ENCODE measurements around the gene PPP6R1.

Gene PPP6R1

GRCh38 chr19:55287361-55288079, 28.7 kb upstream of the PPP6R1 start:
- no peak overlapping the region for H3K9ac ChIP-seq (ENCODE audit: insufficient read length)
- no peak for DNase-seq (ENCODE audit: low read depth, low spot score)
- TF ChIP-seq EZH2 (IDR thresholded peaks at IDR 0.05): no peak
- TF ChIP-seq POLR2AphosphoS5 (IDR thresholded peaks at IDR 0.05; ENCODE audit: borderline replicate concordance, low read depth, low read length): no peak
- no peak for TF ChIP-seq FOXP2 (optimal IDR thresholded peaks at IDR 0.05; ENCODE audit: control extremely low read depth, extremely low read length, insufficient read depth)
- H3K4me3 ChIP-seq: no peak overlapping the region
- H3K36me3 ChIP-seq (ENCODE audit: insufficient read depth, low read length): no peaks in the 10 kb centered on the region; the same call in 1 of the 2 replicates
- H3K9me3 ChIP-seq (ENCODE audit: low read depth, low read length): no peaks in the 10 kb centered on the region
- H3K27ac ChIP-seq: no peak overlapping the region

DNA sequence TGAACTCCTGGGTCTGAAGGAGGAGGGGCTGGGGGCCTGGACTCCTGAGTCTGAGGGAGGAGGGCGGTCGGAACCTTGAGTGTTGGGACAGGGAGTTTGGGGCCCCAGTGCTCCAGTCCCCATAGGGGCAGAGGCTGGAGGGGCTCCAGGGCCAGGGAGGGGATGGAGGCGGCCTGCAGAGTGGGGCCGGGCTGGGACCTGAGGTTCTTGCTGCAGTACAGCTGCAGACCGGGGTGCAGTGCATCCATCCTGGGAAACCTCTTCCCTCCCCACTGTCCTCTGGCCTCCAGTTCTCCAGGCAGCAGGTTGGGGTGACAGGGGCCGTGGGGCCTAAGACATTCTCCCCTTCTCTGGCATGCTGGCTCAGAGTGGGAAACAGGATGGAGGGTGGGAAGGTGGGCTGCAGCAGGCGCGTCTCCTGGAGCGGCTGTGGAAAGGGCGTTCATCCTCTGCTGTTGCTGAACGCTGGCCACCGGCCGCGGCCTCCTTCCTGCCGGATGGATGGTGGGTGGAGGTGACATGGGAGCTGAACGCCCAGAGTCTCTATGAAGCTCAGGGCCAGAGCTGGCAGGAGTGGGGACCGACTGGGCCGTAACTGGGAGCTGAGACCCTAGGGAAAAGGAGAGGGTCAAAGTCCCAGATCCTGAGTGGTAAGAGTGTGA, 26.5 kb upstream of the PPP6R1 start:
- no peaks in the 10 kb centered on the region for H3K36me3 ChIP-seq (ENCODE audit: insufficient read depth, low read length)
- no peak for TF ChIP-seq POLR2AphosphoS5 (IDR thresholded peaks at IDR 0.05; ENCODE audit: borderline replicate concordance, low read depth, low read length)
- no peak for TF ChIP-seq EZH2 (IDR thresholded peaks at IDR 0.05)
- no peak for TF ChIP-seq FOXP2 (optimal IDR thresholded peaks at IDR 0.05; ENCODE audit: control extremely low read depth, extremely low read length, insufficient read depth)
- no peak for DNase-seq (ENCODE audit: low read depth, low spot score)
- no peaks in the 10 kb centered on the region for H3K9me3 ChIP-seq (ENCODE audit: low read depth, low read length)
- no peak overlapping the region; the same call in 1 of the 2 replicates for H3K4me3 ChIP-seq
- no peak overlapping the region for H3K27ac ChIP-seq
- no peak overlapping the region for H3K9ac ChIP-seq (ENCODE audit: insufficient read length)

DNA sequence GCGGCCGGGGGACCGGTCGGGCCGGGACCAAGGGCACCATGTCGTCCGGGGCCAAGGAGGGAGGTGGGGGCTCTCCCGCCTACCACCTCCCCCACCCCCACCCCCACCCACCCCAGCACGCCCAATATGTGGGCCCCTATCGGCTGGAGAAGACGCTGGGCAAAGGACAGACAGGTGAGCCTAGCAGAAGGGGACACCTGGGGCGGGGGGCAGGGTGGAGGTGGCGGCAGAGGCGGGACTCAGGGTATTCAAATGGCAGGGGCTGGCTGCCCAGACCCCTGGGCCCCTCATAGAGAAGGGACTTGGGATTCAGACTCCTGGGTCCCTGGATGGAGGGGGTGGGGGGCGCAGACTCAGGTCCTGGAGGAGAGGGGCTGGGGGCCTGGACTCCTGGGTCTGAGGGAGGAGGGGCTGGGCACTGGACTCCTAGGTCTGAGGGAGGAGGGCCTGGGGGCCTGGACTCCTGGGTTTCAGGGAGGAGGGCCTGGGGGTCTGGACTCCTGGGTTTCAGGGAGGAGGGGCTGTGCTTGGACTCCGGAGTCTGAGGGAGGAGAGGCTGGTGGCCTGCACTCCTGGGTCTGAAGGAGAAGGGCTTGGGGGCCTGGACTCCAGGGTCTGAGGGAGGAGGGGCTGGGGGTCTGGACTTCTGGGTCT, 25.7 kb upstream of the PPP6R1 start:
- no peaks in the 10 kb centered on the region for H3K9me3 ChIP-seq (ENCODE audit: low read depth, low read length)
- H3K4me3 ChIP-seq: peak overlapping the region; percentile 74
- no peak for DNase-seq (ENCODE audit: low read depth, low spot score)
- TF ChIP-seq POLR2AphosphoS5 (IDR thresholded peaks at IDR 0.05; ENCODE audit: borderline replicate concordance, low read depth, low read length) (no peak), EZH2 (IDR thresholded peaks at IDR 0.05) (no peak), FOXP2 (optimal IDR thresholded peaks at IDR 0.05; ENCODE audit: control extremely low read depth, extremely low read length, insufficient read depth) (no peak)
- H3K9ac ChIP-seq (ENCODE audit: insufficient read length): peak overlapping the region; percentile 73
- H3K27ac ChIP-seq: no peak overlapping the region
- no peaks in the 10 kb centered on the region for H3K36me3 ChIP-seq (ENCODE audit: insufficient read depth, low read length)

- H3K36me3 ChIP-seq (ENCODE audit: insufficient read depth, low read length): no peaks in the 10 kb centered on the region
- TF ChIP-seq POLR2AphosphoS5 (IDR thresholded peaks at IDR 0.05; ENCODE audit: borderline replicate concordance, low read depth, low read length): no peak
- TF ChIP-seq EZH2 (IDR thresholded peaks at IDR 0.05): no peak
- no peak for TF ChIP-seq FOXP2 (optimal IDR thresholded peaks at IDR 0.05; ENCODE audit: control extremely low read depth, extremely low read length, insufficient read depth)
- H3K9ac ChIP-seq (ENCODE audit: insufficient read length): peak within 1 kb of the TSS; percentile 73
- peak within 1 kb of the TSS; percentile 74 for H3K4me3 ChIP-seq
- H3K27ac ChIP-seq: no peak within 1 kb of the TSS
- H3K9me3 ChIP-seq (ENCODE audit: low read depth, low read length): no peaks in the 10 kb centered on the region
- no peak for DNase-seq (ENCODE audit: low read depth, low spot score)
Observed at GRCh38 chr19:55283548-55284377, 24.9 kb upstream of the PPP6R1 start, which contains the start of gene BRSK1. Gene BRSK1, plus strand, starts transcription at chr19:55283997. Its CDS starts 446 bp downstream, at chr19:55284443.

DNA sequence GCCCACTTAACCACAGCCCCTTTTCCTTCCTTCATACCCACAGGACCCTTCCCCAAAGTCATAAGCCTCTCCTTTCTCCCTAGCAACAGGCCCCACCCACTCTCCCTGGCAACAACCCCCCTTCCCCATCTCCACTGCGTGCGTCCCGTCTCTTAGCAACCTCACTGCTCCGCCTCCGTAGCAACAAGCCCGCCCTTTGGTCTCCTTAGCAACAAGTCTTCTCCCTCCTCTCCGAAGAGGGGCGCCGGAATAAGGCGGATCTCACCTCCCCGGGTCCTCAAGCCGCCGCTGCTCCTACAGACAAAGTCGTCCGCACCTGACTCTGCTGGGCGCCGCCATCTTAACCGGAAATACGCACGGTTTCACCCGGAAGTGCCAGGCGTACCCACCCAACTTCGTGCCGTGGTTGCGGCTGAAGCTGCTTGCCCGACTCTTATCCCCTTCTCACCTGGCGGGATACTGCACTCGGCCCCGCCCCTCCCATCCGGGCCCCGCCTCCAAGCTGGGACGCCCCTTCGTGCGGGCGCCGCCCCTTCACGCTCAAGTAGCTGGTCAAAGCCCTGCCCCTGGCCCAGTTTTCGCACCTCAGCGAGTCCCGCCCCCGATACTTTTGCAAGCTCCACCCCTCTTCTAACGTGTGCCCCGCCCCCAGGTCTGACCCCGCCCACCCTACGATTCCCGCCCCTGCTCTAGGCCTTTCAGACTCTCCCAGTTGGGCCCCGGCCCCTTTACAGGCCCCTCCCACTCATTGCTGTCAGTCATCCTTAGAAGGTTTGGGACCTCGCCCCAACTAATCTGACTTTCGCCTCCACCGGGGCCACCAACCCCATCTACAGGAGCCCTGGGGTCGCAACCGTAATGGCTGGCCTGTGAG, 21.2 kb upstream of the PPP6R1 start, which contains the start of gene HSPBP1:
TSS of gene HSPBP1 (minus strand) at position 341 of the 874 bp plus-strand sequence. CDS start 502 bp downstream, outside the sequence.
- Histone ChIP-seq H3K36me3 (ENCODE audit: insufficient read depth, low read length) (peaks cover 2% of the 10 kb centered on the region; the same call in 1 of the 2 replicates), H3K4me3 (peak within 1 kb of the TSS; percentile 83), H3K9me3 (ENCODE audit: low read depth, low read length) (no peaks in the 10 kb centered on the region), H3K27ac (peak within 1 kb of the TSS; percentile 88), H3K9ac (ENCODE audit: insufficient read length) (peak within 1 kb of the TSS; percentile 64)
- TF ChIP-seq POLR2AphosphoS5 (IDR thresholded peaks at IDR 0.05; ENCODE audit: borderline replicate concordance, low read depth, low read length) (peak; percentile 56; the same call in 1 of the 2 replicates), EZH2 (IDR thresholded peaks at IDR 0.05) (no peak), FOXP2 (optimal IDR thresholded peaks at IDR 0.05; ENCODE audit: control extremely low read depth, extremely low read length, insufficient read depth) (peak; percentile 90)
- peak; percentile 87 for DNase-seq (ENCODE audit: low read depth, low spot score)

- TF ChIP-seq EZH2 (IDR thresholded peaks at IDR 0.05) (no peak), POLR2AphosphoS5 (IDR thresholded peaks at IDR 0.05; ENCODE audit: borderline replicate concordance, low read depth, low read length) (no peak), FOXP2 (optimal IDR thresholded peaks at IDR 0.05; ENCODE audit: control extremely low read depth, extremely low read length, insufficient read depth) (no peak)
- Histone ChIP-seq H3K9ac (ENCODE audit: insufficient read length) (peak overlapping the region; percentile 64), H3K27ac (peak overlapping the region; percentile 76), H3K9me3 (ENCODE audit: low read depth, low read length) (no peaks in the 10 kb centered on the region), H3K36me3 (ENCODE audit: insufficient read depth, low read length) (peaks cover 2% of the 10 kb centered on the region; the same call in 1 of the 2 replicates), H3K4me3 (peak overlapping the region; percentile 83)
- DNase-seq (ENCODE audit: low read depth, low spot score): no peak
Observed at GRCh38 chr19:55279340-55279739, 20.5 kb upstream of the PPP6R1 start.
